ENCODE results near the gene PCBP3. TPM values are rescaled to one million over a fixed set of nuclear protein-coding genes. Genes with fewer than 3 reads are reported as not detected.
"Not testable (repeated sequence)": the region's sequence is repeated elsewhere in the genome, so short reads cannot be mapped to it uniquely, and the experiment has no call there.

Gene PCBP3
- total RNA-seq, 1 donor from 2014 or later = 4.9 TPM

- intact Hi-C loops (cut with DNase I) = no loop called here
- DNase-seq (ENCODE audit: low spot score) = no peak
These were observed 74.9 kb downstream of the PCBP3 start for GRCh38 chr21:45718413-45718812.

DNA sequence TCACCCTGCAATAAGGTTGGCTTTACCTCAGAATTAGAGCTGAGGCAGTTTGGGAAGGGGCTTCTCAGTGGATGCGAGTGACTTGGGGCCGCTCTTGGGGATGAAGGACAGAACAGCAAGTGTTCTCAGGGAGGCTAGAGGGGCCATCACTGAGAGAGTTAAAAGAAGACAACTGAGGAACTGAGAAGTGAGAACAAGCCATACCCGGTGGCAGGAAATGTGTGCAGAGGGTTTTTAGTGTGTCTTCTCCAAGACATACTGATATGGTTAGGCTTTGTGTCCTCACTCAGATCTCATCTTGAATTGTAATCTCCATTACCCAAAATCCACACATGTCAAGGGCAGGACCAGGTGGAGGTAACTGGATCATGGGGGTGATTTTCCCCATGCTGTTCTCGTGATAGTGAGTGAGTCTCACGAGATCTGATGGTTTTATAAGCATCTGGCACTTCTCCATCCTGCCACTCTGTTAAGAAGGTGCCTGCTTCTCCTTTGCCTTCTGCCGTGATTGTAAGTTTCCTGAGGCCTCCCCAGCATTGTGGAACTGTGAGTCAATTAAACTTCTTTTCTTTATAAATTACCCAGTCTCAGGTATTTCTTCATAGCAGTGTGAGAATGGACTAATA is 75.8 kb downstream of the PCBP3 start:
- DNase-seq (ENCODE audit: low spot score) = no peak
- intact Hi-C loops (cut with DNase I) = no loop called here

- DNase-seq (ENCODE audit: low spot score); intact Hi-C loops (cut with DNase I): not testable (repeated sequence)
These were observed 76.7 kb downstream of the PCBP3 start for GRCh38 chr21:45720204-45720603.

- DNase-seq (ENCODE audit: low spot score) = no peak
- intact Hi-C loops (cut with DNase I) = no loop called here
These were observed 78.1 kb downstream of the PCBP3 start for GRCh38 chr21:45721671-45722070.

GRCh38 chr21:45723049-45723958 is 79.8 kb downstream of the PCBP3 start:
- no peak for DNase-seq (ENCODE audit: low spot score)
- intact Hi-C loops (cut with DNase I) = no loop called here

DNA sequence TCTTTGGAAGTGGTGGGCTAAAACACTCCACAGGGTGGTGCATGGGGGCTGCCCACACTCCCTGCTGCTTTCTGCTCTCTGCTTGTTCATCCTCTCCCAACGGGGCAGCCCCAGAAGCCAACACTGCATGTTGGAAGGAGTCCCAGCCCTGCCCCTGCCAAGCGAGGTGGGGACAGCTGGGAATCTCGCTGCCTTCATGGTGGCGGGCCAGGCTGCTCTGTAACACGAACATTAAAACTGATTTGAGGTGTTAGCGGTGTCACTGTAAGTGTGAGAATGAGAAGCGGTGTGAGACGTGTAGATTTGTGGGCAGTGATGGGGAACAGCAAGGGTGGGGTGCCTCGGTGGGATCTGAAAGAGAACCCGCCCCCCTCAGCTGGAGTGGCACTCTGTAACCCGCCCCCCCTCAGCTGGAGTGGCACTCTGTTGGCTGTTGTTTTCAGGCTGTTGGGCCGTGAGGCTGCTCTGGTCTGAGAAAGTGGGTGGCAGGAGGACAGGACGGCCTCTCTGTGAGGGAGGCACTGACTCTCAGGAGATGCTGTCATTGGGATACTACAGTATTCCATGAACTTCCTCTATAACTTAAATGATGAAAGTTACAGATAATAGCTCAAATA is 80.9 kb downstream of the PCBP3 start:
- DNase-seq (ENCODE audit: low spot score) = no peak
- intact Hi-C loops (cut with DNase I) = no loop called here

- DNase-seq (ENCODE audit: low spot score) = no peak
- intact Hi-C loops (cut with DNase I) = no loop called here
These were observed 81.7 kb downstream of the PCBP3 start for GRCh38 chr21:45724994-45725843.

DNA sequence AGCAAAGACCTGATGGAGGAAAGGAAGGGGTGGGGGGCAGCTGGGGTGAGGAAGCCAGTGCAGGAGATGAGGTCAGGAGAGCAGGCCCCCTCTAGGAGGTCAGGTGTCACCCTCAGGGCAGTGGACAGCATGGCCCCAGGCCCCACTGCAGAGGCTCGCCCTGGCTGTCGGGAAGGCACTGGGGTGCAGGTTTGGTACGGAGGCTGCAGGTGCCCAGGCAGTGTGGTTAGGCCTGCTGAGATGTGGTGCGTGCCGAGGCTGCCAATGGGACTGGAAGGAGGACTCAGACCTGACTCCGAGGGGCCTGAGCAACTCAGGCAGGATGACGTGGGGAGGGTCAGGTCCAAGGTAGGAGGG is 82.3 kb downstream of the PCBP3 start:
- DNase-seq (ENCODE audit: low spot score) = no peak
- intact Hi-C loops (cut with DNase I) = no loop called here

DNA sequence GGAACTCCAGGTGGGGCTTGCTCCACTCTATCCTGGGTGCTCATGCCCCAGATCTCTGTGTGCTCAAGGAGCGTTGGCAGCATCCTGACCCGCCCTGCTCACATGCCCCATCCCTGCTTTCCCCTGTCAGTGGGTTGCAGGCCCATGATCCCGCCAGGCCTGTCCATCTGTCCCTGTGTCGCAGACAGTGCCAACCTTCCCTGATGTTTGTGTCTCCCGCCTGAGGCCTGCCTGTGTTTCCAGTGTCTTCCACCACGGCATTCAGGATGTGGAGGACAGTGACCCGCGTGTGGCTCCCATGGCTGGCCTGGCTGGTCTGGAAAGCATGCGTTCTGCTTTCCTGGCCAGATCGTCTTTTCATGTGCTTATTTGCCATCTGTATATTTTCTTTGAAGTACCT is 82.9 kb downstream of the PCBP3 start:
- intact Hi-C loops (cut with DNase I) = no loop called here
- no peak for DNase-seq (ENCODE audit: low spot score)

DNA sequence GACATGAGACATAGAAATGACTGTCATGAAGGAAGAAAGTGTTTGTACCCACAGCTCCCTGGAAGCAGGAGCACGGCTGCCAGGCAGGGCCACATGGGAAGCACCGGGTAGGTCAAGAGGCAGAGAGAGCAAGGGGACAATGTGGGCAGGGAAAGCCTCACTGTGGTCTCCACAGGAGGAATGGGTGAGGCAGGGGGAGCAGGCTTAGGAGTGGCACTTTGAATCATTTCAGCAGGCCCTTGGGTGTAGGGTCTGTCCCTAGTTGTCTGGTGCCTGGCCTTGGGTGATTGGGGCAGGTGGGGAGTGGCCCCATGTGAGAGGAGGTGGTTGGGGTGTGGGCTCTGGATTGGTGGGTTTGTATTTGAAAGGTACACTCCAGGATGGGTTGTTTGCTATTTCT is 83.9 kb downstream of the PCBP3 start:
- intact Hi-C loops (cut with DNase I) = no loop called here
- DNase-seq (ENCODE audit: low spot score) = no peak

DNA sequence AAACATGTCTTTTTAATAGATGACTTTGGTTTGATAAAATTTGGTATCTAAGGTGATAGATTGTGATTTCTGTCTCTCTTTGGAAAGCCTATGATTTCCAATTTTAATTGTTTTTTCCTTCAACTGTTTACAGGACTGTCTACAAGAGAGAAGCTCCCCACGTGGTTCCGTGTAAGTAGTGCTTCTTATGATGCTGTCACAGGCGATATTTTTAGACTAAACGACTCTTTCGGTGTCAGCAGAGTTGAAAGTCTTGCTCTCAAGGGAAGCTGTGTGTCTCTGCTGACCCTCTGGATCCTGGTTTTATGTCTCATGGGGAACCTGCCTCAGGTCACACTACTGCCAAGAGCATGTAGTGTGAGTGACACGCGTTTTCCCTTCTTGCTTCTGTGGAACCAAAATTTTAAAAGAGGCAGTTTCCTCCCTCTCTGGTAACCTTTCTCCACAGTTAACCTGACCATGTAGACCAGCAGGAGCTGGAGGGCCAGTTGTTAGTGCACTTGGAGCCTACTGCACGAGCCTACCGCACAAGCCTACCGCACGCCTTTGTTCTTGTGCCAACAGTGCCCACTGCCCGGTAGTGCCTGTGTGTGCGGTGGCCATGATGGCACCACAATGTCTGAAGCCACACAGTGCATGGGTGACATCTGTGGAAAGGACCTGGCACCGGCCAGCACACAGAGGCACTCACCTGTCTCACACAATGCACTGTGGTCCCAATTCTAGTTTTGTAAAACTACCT is 91.9 kb downstream of the PCBP3 start:
- intact Hi-C loops (cut with DNase I) = no loop called here
- no peak for DNase-seq (ENCODE audit: low spot score)

DNA sequence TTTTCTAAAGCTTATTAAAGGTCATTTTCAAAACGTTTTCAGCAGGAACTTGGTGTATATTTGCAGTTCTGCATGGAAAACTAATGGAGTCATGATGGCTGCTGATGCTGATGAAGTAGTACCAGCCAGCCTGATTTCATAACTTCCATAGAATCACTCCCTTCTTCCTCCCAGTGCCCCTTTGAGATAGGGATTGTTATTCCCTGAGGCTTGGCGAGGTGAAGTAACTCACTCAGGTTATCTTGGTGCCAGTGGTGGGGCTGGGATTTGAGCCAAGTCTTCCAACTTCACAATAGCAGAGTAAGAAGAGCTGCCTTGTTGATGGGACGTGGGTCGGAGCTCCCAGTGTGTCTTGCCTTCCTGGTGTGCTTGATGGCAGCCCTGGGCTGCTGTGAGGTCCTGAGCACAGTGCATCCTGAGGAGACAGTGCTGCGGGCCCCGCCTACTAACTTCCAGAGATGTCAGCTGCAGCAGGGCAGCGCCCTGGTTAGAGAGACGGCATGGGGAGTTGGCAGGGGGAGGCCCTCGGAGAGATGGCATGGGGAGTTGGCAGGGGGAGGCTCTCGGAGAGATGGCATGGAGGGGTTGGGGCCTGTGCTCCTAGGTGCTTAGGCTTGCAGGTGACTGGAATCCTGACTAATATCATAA is 92.6 kb downstream of the PCBP3 start:
- DNase-seq (ENCODE audit: low spot score) = no peak
- intact Hi-C loops (cut with DNase I) = no loop called here

GRCh38 chr21:45736690-45737484 is 93.4 kb downstream of the PCBP3 start:
- no peak for DNase-seq (ENCODE audit: low spot score)
- intact Hi-C loops (cut with DNase I) = no loop called here

- DNase-seq (ENCODE audit: low spot score) = no peak
- intact Hi-C loops (cut with DNase I) = no loop called here
These were observed 94.1 kb downstream of the PCBP3 start for GRCh38 chr21:45737485-45738166.

DNA sequence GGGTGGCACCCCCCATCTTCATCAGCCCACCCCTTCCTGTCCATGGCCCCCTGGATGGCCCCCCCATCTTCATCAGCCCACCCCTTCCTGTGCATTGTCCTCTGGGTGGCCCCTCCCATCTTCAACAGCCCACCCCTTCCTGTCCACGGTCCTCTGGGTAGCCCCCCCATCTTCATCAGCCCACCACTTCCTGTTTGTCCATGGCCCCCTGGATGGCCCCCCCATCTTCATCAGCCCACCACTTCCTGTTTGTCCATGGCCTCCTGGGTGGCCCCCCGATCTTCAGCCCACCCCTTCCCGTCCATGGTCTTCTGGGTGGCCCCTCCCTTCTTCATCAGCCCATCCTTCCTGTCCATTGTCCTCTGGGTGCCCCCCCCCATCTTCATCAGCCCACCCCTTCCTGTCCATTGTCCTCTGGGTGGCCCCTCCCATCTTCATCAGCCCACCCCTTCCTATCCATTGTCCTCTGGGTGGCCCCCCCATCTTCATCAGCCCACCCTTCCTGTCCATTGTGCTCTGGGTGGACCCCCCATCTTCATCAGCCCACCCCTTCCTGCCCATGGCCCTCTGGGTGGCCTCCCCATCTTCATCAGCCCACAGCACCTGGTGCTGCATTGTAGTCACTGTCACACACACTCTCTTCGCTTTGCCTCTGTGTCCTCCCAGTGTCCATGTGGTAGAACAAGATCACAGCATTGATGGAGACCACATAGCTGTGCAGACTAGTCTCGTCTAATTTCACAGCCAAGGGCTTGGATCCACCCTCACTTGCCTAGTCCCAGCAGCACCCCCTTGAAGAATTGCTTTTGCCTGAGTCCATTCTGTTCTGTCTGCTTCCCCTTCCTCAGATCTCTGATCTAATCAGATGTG is 95.9 kb downstream of the PCBP3 start:
- intact Hi-C loops (cut with DNase I) = no loop called here
- no peak for DNase-seq (ENCODE audit: low spot score)

GRCh38 chr21:45740088-45740440 is 96.5 kb downstream of the PCBP3 start:
- DNase-seq (ENCODE audit: low spot score) = no peak
- intact Hi-C loops (cut with DNase I) = no loop called here

All from cardiac septum (tissue), 1 donor.